D721Med (cell line): ENCODE data around the gene GRIN3A.
A peak's percentile ranks its signal among the peaks of the same experiment; 100 is the strongest.

Experiments used
- DNase-seq: peaks from one replicate; pipeline ENCODE4 v3.0.0; 2011; ENCODE audit warnings: low spot score; ENCODE audit not compliant: insufficient read length
- FAIRE-seq: peaks from 2 replicates; lab custom pipeline; 2011; peaks lifted over from hg19 to GRCh38; lab: Jason Lieb, UNC
- TF ChIP-seq, protein P1 (sequence below): IDR thresholded peaks from 2 replicates; pipeline ENCODE4 v1.5.1; 2012; ENCODE audit warnings: mild to moderate bottlenecking, control low read depth; ENCODE audit not compliant: insufficient read depth; ENCODE audit errors: missing control alignments

GRIN3A gene

DNA sequence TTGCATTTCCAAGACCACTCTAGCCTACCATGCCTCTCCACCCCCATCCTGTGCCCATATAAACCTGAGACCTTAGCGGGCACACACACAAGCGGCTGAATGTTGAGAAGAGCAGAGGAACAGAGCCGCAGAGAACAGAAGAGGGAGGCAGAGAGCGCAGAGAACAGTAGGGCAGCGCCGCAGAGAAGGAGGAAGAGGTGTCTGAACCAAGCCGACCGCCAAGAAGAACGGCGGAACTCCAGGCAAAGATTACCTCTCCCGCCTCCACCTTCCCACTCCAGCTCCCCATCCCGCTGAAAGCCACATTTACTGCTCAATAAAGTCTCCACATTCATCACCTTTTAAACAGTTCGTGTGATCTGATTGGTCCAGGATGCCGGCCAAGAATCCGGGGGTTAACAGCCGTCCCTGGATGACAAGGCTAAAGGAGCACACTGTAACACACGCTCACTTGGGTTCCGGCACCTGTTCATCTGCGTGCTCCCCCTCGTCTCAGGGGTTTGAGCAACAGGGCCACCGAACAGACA lies 33.2 kb downstream of the GRIN3A start:
- DNase-seq, result no peak
- FAIRE-seq, result no peak
- TF ChIP-seq, protein P1, sequence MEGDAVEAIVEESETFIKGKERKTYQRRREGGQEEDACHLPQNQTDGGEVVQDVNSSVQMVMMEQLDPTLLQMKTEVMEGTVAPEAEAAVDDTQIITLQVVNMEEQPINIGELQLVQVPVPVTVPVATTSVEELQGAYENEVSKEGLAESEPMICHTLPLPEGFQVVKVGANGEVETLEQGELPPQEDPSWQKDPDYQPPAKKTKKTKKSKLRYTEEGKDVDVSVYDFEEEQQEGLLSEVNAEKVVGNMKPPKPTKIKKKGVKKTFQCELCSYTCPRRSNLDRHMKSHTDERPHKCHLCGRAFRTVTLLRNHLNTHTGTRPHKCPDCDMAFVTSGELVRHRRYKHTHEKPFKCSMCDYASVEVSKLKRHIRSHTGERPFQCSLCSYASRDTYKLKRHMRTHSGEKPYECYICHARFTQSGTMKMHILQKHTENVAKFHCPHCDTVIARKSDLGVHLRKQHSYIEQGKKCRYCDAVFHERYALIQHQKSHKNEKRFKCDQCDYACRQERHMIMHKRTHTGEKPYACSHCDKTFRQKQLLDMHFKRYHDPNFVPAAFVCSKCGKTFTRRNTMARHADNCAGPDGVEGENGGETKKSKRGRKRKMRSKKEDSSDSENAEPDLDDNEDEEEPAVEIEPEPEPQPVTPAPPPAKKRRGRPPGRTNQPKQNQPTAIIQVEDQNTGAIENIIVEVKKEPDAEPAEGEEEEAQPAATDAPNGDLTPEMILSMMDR, result peak; percentile 25

DNA sequence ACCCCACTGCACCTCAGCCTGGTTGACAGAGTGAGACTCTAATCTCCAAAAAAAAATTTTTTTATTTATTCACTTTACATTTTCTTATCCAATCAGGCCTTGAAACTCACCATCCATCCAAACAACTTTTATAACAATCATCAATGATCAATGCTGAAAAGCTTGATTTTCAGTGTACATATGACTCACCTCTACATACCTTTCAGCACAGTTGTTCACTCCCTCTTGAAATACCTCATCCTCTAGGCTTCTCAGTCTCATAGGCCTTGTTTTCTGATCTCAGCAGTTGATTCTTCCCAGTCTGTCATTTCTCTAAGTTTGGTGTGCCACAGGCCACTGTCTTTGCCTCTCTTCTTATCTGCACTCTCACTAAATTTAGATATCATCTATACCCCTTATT lies 36.2 kb downstream of the GRIN3A start:
- TF ChIP-seq, protein P1, result no peak
- DNase-seq (no peak), FAIRE-seq (no peak)

DNA sequence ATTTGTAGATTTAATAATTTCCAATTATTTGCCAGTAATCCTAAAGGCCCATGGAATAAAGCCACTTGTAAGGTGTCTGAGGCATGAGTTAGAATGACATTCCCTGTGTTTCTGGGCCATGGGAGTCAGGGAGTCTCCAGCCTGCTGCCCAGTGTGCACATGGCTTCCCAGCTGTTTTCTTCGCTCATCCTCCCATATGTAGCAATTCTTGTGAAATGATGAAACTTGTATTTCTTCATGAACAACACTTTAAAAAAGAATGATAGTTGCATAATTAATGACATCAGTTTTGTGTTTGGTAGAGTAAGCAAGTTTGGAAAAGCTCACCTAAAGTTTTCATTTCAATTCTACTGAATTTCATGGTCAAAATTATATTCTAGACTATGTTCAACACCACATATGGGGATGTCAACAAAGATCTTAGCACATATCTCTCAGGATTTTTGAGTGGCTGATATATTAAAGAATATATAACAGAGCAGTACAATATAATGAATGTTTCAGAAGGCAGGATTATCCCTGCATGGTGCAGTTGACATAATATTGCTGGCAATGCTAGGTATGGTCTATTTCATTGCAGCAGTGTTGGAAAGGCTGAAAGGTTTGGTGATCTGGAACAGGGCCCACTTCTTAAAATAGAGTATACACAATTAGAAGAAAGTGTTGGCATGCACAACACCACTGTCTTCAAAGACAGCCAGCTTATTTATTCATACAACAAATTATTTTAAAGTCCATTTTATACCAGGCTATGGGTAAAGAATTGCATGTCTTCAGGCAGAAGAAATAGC lies 44.7 kb downstream of the GRIN3A start:
- no peak for DNase-seq
- TF ChIP-seq, protein P1, result no peak
- FAIRE-seq, result no peak

DNA sequence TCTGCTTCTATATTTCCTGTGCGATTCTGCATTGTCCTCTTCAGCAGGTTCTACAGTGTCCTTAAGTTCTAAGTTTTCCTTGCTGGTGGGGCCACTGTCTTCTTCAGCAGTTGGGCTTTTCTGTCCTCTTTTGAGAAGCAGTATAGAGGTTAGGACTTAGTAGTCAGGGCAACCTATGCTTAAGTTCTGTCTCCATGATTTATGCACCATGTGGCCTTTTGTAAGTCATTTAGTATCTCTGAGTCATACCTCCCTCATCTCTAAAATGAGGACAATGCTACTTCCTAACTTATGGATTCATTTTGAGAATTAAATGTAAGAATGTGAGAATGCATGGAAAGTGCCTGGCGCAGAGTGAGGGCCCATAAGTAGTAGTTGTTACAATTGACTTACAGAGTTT lies 46.8 kb downstream of the GRIN3A start:
- no peak for FAIRE-seq
- TF ChIP-seq, protein P1, result no peak
- DNase-seq, result no peak

DNA sequence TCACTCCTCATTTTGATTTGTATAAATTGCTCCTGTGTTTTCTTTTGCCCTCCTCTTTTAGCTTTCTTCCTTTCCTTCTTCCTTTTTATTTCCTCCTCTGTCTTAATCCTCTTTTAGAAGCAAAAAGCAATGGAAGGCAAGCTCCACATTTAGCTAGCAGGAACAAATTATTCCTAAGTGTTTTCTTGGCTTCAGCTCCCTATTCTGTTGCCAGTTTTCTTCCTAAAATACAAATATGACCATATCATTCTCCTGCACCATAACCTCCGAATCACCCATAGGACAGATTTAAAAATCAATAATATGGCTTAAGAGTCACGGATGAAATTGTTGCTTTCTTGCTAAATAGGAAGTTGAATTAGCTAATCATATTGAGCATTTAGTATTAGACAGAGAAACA lies 49.4 kb downstream of the GRIN3A start:
- FAIRE-seq (no peak), DNase-seq (no peak)
- TF ChIP-seq, protein P1, result no peak

DNA sequence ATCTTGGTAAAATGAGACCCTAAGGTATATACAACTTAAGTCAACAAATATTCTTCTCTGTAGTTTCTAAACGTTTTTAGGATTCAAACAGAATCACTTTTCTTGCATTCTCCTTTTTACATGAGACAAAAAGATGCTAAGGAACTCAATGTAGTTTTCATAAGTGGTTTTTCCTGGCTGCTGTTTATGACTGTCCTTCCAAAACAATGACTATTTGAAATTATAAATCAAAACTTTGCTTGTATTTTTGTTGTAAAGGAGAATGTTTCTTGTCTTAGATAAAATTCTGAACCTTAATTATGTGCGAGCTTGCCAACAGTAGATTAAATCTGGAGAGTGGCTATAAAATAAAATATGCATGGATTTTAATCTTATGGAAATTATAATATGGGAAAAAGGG lies 53.8 kb downstream of the GRIN3A start:
- FAIRE-seq (no peak), DNase-seq (no peak)
- TF ChIP-seq, protein P1, result no peak

DNA sequence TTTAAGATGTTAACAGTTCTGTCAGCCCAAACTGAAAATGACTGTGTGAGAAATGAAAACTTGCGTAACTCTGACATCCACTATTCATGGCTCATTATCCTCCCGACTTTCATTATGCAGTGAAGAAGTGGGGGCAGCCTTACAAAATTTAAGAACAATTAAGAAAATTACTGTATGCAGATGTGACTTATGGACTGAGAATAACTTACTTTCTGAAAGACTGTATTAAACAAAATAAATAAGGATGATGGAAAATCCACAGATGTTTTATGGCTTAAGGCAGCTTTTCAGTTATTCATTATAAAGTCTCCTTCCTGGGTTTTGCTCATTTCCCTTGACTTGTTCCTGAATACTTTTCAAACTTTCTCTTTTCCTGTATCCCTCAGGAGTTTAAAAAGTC lies 55.2 kb downstream of the GRIN3A start:
- TF ChIP-seq, protein P1, result no peak
- FAIRE-seq, result no peak
- no peak for DNase-seq
